GM21515 (cell line): ENCODE measurements around the gene EFHD2.
A peak's percentile ranks its signal among the peaks of the same experiment; 100 is the strongest.
"Not testable (repeated sequence)": the region's sequence is repeated elsewhere in the genome, so short reads cannot be mapped to it uniquely, and the experiment has no call there.

Experiments
- ATAC-seq: cut with Tn5 transposase; IDR thresholded peaks from one replicate; pipeline ENCODE4 v1.9.1; 2021; ENCODE audit not compliant: unreplicated experiment

The EFHD2 gene

GRCh38 chr1:15428815-15429435 lies 19.2 kb downstream of the EFHD2 start:
- ATAC-seq: no peak

DNA sequence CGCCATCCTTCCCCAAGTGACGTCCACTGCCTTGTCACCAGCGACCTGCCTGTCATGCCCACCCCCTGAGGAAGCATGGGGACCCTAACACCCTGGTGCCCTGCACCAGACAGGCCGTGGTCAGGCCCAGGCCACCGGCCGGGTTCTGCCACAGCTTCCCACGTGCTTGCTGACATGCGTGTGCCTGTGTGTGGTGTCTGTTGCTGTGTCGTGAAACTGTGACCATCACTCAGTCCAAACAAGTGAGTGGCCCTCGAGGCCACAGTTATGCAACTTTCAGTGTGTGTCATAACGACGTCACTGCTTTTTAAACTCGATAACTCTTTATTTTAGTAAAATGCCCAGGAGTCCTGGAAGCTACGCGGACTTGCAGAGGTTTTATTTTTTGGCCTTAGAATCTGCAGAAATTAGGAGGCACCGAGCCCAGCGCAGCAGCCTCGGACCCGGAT lies 20.0 kb downstream of the EFHD2 start:
- ATAC-seq: no peak

- peak; percentile 61 for ATAC-seq
Measured at GRCh38 chr1:15430787-15431570, 21.3 kb downstream of the EFHD2 start.

DNA sequence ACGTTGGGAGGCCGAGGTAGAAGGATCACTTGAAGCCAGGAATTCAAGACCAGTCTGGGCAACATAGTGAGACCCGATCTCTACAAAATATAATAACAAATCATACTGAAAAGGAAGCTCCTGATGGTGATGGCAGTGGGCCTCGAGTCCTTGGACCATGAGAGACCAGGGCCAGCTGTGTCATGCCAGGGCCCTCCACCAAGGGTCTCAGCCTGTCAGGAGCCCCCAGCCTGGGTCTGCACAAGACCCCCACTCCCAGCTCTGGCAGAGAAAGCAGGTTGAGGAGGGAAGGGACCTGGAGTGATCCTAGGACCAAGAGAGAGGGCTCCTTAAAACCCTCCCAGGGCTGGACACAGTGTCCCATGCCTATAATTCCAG lies 21.9 kb downstream of the EFHD2 start:
- no peak for ATAC-seq

GRCh38 chr1:15432324-15432723 lies 22.6 kb downstream of the EFHD2 start:
- ATAC-seq: no peak

DNA sequence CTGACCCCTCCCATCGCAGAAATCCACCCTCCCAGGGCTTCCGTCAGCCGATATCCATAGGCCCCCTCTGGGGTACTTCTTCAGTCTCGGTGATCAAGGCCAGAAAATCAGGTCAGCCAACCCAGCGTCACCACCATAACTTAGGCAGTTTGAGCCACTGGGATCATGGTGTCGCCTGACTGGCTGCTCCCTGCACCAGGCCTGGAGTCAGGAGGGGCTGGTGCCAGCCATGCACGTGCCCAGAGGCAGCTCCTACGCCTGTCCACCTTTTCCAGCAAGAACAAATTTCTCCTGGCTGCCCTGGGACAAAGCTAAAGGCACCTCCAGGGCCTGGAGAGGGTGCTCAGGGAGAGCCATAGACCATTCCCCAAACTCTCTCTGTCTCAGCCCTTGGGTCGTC lies 23.8 kb downstream of the EFHD2 start:
- ATAC-seq: no peak

- ATAC-seq: not testable (repeated sequence)
Measured at GRCh38 chr1:15434739-15435138, 25.1 kb downstream of the EFHD2 start.

DNA sequence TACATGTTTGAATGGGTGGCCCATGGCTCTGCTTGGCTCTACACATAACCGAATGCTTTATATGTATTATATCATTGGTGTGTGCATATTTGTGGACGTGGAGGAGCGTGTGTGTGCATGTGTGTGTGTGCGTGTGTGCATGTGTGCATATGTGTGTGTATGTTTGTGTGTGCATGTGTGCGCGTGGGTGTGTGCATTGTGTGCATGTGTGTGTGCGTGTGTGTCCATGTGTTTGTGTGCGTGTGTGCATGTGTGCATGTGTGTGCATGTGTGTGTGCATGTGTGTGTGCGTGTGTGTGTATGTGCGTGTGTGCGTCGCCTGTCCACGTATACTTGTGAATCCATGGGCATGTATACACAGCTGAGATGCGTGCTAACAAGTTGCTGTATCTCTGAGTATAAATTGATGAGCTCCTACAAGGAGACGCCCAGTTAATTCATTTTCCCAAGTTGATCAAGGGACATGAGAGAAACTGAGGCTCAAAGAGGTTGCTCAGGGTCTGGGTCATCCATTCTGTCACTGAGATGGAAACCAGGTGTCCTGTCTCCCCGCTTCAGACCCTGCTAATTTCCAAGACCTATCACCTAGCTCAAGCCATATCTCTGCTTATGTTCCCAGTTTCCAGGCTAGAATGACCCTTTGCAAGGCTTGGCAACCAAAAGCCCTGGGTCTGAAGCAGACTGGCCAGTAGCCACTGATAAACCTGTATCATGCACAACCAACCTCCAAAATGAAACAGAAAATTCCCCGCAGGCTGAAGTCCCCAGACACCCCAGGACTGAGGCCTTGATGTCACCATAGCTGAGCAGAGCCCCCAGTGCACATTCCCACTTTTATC lies 25.8 kb downstream of the EFHD2 start:
- ATAC-seq: no peak

DNA sequence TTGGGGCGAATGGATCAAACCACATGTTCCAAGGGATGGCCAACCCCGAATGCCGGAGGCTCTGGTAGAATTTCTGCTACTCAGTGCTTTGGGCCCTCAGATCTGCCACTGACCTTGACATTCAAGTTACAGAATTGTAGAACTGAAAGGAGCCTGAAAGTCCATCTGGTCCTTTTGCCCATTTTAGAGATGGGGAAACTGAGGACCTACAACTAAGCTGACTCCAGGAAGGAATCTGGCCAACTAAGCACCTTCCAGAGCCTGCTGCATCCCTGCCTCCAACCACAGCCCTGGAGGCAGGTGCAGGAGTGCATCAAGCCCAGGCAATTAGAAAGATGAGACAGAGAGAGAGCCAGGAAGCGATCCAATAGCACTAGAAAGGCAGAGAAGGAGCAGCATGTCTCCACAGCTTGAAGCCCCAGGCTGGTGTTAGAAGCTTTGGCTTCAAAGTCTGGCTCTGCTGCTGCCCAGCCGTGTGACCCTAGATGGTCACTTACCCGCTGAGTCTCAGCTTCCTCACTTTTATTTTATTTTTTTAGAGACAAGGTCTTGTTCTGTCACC lies 27.3 kb downstream of the EFHD2 start:
- no peak for ATAC-seq

GRCh38 chr1:15439325-15439724 lies 29.6 kb downstream of the EFHD2 start:
- no peak for ATAC-seq

DNA sequence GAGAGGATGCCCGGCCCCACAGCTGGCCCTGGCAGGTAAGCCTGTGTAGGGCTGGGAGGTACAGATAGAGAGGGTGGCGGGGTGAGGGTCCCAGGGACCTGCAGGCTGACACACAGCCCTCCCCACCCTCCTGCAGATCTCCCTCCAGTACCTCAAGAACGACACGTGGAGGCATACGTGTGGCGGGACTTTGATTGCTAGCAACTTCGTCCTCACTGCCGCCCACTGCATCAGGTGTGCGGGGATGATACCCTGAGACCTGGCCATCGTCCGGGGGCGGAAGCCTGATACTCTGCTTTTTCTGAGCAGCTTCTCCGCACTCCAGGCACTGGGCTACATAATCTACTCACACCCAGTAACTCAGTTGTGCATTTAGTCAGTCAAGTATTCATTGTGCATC lies 30.7 kb downstream of the EFHD2 start:
- ATAC-seq: no peak

DNA sequence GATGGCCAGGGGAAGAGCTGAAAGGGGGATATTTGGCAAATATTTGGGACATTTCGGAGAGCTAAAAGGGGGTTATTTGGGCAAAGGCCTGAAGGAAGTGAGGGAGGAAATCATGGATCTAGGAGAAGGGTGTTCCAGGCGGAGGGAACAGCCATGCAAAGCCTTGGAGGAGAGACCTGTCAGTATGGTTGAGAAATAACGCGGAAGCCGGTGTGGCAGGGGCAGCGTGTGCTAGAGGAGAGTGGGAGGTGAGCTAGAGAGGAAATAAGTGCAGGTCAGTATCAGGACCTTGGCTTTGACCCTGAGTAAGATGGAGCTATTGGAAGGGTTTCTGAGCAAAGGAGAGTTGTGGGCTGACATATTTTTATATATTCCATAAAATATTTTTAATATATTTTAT lies 31.6 kb downstream of the EFHD2 start:
- no peak for ATAC-seq

- ATAC-seq: no peak
Measured at GRCh38 chr1:15442119-15442518, 32.4 kb downstream of the EFHD2 start.

DNA sequence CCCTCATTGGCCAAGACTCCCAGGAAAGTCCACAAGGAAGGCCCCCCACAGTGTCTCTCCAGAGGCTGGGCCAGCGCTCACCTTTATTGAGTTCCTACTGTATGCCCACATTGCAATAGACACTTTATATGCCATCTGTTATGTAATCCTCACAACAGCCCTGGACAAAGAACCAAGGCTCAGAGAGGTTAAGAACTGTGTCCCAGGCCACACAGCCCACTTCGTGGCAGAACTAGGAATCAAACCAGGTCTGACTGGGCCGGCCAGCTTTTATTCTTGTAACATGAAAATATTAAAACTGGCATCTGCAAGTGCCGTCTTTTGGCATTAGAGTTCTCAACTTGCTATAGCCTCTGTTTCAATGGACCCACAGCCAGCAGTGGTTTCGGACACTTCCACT lies 33.1 kb downstream of the EFHD2 start:
- no peak for ATAC-seq

- ATAC-seq: no peak
Measured at GRCh38 chr1:15443281-15443680, 33.6 kb downstream of the EFHD2 start.

DNA sequence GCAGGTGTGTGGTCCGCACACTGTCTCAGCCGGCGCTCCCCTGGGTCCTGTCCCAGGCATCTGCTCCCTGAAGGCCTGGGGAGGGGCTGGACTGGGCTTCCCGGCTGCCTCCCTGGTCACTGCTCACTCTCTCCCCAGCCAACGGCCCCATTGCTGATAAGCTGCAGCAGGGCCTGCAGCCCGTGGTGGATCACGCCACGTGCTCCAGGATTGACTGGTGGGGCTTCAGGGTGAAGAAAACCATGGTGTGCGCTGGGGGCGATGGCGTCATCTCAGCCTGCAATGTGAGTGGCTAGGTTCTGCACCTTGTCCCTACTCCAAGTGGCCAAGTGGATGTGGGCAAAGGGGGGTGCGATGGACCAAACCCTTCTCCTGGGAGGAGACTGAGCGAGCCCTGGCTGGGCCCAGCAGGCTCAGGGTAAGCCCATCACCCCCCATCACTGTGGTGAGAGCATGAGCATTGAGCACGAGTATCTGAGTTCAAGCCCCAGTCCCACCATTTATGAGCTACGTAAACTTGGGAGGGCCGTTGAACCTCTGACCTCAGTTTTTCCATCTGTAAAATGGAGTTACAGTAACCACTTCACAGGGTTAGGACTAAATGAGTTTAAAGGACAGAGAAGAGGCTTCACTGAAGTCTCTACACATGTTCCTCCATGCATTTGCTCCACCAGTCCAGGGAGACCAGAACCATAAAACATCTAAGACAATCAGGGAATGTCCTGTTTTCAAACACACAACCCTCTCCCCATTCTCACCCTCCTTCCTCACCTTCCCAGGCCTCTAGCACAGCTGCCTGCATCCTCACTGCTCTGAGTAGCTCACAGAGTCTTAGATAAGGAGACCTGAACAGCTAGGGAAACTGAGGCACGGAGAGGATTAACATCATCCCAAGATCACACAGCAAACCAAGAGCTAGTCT lies 35.0 kb downstream of the EFHD2 start:
- ATAC-seq: no peak

DNA sequence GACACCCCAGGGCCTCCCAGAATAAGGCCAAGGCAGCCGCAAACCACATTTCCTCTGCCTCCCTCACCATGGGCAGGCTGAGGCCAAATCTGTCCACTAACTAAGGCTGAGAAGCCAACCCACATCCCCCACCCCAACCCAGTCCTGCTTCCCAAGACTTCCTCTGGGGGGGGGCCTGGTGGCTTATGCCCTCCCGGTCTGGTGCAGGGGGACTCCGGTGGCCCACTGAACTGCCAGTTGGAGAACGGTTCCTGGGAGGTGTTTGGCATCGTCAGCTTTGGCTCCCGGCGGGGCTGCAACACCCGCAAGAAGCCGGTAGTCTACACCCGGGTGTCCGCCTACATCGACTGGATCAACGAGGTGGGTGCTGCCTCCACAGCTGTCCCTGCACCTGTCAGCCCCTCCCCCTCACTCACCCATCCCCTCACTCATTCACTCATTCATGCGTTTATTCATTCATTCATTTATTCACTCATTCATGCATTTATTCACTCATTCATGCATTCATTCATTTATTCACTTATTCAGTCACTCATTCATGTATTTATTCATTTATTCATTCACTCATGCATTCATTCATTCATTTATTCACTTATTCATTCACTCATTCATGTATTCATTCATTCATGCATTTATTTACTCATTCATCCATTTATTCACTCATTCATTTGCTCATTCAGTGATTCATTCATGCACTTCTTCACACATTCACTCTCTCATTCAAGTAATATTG lies 35.9 kb downstream of the EFHD2 start:
- no peak for ATAC-seq

DNA sequence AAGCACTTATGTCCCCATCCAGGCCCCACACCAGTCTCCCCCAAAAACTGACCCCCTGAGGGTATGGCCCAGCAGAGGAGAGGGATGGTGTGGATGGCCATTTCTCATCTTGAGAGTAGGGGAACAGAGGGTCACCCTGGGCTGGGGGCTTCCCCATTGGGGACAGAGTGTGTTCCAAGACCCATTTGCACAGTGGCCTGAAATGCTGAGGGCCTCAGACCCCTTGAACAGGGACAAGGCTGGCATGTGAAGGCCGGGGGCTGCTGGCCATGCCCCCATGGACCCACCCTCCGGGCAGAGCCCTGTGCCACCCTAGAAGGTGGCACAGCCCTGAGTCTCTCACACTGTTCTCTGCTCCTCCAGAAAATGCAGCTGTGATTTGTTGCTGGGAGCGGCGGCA lies 36.5 kb downstream of the EFHD2 start:
- ATAC-seq: no peak

- no peak for ATAC-seq
Measured at GRCh38 chr1:15448877-15449462, 39.3 kb downstream of the EFHD2 start.
